Measurements from ENCODE around the gene NANOS3. TPM values are rescaled to one million over a fixed set of nuclear protein-coding genes. Genes with fewer than 3 reads are reported as not detected.

Gene NANOS3
- total and polyA plus RNA-seq, 2 of the 13 experiments (the other 11 are each of a cell fraction or from before 2014, with no cell fraction given), result 0.21 TPM; not detected in 1

GRCh38 chr19:13847407-13848339 is 29.3 kb upstream of the NANOS3 start (continued):
- TF ChIP-seq ZKSCAN8 (CRISPR knock-in tag; IDR thresholded peaks at IDR 0.05; ENCODE audit: borderline replicate concordance), result no peak
- TF ChIP-seq ZBTB37 (CRISPR knock-in tag; IDR thresholded peaks at IDR 0.05), result no peak
- 0 out of 2 replicates have a peak, but pooled peaks have one; percentile 29 for TF ChIP-seq MED1 (CRISPR knock-in tag; IDR thresholded peaks at IDR 0.05)
- no peak for TF ChIP-seq PRMT3 (CRISPR knock-in tag; IDR thresholded peaks at IDR 0.05; ENCODE audit: borderline replicate concordance, low read depth)
- no peak for TF ChIP-seq NKX3-1 (CRISPR knock-in tag; IDR thresholded peaks at IDR 0.05)
- TF ChIP-seq, protein P1, sequence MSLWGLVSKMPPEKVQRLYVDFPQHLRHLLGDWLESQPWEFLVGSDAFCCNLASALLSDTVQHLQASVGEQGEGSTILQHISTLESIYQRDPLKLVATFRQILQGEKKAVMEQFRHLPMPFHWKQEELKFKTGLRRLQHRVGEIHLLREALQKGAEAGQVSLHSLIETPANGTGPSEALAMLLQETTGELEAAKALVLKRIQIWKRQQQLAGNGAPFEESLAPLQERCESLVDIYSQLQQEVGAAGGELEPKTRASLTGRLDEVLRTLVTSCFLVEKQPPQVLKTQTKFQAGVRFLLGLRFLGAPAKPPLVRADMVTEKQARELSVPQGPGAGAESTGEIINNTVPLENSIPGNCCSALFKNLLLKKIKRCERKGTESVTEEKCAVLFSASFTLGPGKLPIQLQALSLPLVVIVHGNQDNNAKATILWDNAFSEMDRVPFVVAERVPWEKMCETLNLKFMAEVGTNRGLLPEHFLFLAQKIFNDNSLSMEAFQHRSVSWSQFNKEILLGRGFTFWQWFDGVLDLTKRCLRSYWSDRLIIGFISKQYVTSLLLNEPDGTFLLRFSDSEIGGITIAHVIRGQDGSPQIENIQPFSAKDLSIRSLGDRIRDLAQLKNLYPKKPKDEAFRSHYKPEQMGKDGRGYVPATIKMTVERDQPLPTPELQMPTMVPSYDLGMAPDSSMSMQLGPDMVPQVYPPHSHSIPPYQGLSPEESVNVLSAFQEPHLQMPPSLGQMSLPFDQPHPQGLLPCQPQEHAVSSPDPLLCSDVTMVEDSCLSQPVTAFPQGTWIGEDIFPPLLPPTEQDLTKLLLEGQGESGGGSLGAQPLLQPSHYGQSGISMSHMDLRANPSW (CRISPR knock-in tag; IDR thresholded peaks at IDR 0.05; ENCODE audit: borderline replicate concordance), result no peak
- TF ChIP-seq ZNF773 (CRISPR knock-in tag; IDR thresholded peaks at IDR 0.05; ENCODE audit: borderline replicate concordance), result no peak
- TF ChIP-seq ZNF18 (CRISPR knock-in tag; IDR thresholded peaks at IDR 0.05; ENCODE audit: insufficient replicate concordance), result no peak
- TF ChIP-seq ZNF124 (CRISPR knock-in tag; IDR thresholded peaks at IDR 0.05), result no peak
- TF ChIP-seq SRF (IDR thresholded peaks at IDR 0.05; ENCODE audit: low read depth, low read length), result no peak
- no peak for TF ChIP-seq SATB2 (CRISPR knock-in tag; IDR thresholded peaks at IDR 0.05)
- no peak for TF ChIP-seq NR1H2 (CRISPR knock-in tag; IDR thresholded peaks at IDR 0.05; ENCODE audit: borderline replicate concordance, low read depth)
- no peak for TF ChIP-seq TEF (CRISPR knock-in tag; IDR thresholded peaks at IDR 0.05)
- no peak for TF ChIP-seq POLR2AphosphoS2 (IDR thresholded peaks at IDR 0.05; ENCODE audit: low read depth, low read length)
- TF ChIP-seq ZNF446 (CRISPR knock-in tag; IDR thresholded peaks at IDR 0.05), result no peak
- no peak for TF ChIP-seq TP53 (CRISPR knock-in tag; conservative IDR thresholded peaks at IDR 0.05)
- no peak for TF ChIP-seq TCF12 (IDR thresholded peaks at IDR 0.05)
- no peak for TF ChIP-seq TCF12 (CRISPR knock-in tag; IDR thresholded peaks at IDR 0.05)
- TF ChIP-seq, protein P2, sequence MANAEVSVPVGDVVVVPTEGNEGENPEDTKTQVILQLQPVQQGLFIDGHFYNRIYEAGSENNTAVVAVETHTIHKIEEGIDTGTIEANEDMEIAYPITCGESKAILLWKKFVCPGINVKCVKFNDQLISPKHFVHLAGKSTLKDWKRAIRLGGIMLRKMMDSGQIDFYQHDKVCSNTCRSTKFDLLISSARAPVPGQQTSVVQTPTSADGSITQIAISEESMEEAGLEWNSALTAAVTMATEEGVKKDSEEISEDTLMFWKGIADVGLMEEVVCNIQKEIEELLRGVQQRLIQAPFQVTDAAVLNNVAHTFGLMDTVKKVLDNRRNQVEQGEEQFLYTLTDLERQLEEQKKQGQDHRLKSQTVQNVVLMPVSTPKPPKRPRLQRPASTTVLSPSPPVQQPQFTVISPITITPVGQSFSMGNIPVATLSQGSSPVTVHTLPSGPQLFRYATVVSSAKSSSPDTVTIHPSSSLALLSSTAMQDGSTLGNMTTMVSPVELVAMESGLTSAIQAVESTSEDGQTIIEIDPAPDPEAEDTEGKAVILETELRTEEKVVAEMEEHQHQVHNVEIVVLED (CRISPR knock-in tag; IDR thresholded peaks at IDR 0.05; ENCODE audit: borderline replicate concordance), result no peak
- no peak for TF ChIP-seq ZNF570 (CRISPR knock-in tag; IDR thresholded peaks at IDR 0.05; ENCODE audit: borderline replicate concordance)

All from HepG2 (cell line).